MCF 10A (cell line): Measurements from ENCODE around the gene COG6. TPM values are rescaled to one million over a fixed set of nuclear protein-coding genes. Genes with fewer than 3 reads are reported as not detected.

Source experiments
- BruUV-seq: library from RNA; stranded (reverse); fragments of 400-500 nt; replicated peaks from 2 replicates; lab custom pipeline; 2021; lab: Mats Ljungman, UMichigan
- CTCF ChIA-PET: fragments of 300-600 bp; sonication (Branson Sonifier 250); formaldehyde crosslinking; extraction: SDS; loops from one replicate; lab custom pipeline; 2021; ENCODE audit warnings: antibody characterized with exemption, inconsistent platforms; lab: Yijun Ruan, JAX
- POLR2A ChIA-PET: fragments of 300-600, 350-650 bp; sonication (Branson Sonifier 250); formaldehyde crosslinking; extraction: SDS; loops from one replicate; lab custom pipeline; 2020; ENCODE audit warnings: antibody characterized with exemption, inconsistent platforms; lab: Yijun Ruan, JAX
- DNase-seq: peaks from one replicate; pipeline ENCODE4 v3.0.0-alpha.2; 2018; ENCODE audit not compliant: unreplicated experiment
- H3K27ac Mint-ChIP-seq: one replicate; pipeline ENCODE4 v1.8.0; 2022; ENCODE audit warnings: mild to moderate bottlenecking, low read depth, mixed read lengths; ENCODE audit not compliant: unreplicated experiment
- H3K27me3 Mint-ChIP-seq: one replicate; pipeline ENCODE4 v1.8.0; 2022; ENCODE audit warnings: mixed read lengths; ENCODE audit not compliant: insufficient read depth, unreplicated experiment
- H3K36me3 Mint-ChIP-seq: one replicate; pipeline ENCODE4 v1.8.0; 2022; ENCODE audit warnings: mild to moderate bottlenecking, moderate library complexity, mixed read lengths; ENCODE audit not compliant: insufficient read depth, unreplicated experiment
- H3K4me1 Mint-ChIP-seq: one replicate; pipeline ENCODE4 v1.8.0; 2022; ENCODE audit warnings: mixed read lengths; ENCODE audit not compliant: insufficient read depth, unreplicated experiment
- H3K4me3 Mint-ChIP-seq: one replicate; pipeline ENCODE4 v1.8.0; 2022; ENCODE audit warnings: mild to moderate bottlenecking, moderate library complexity, mixed read lengths; ENCODE audit not compliant: unreplicated experiment
- H3K9me3 Mint-ChIP-seq: one replicate; pipeline ENCODE4 v1.8.0; 2022; ENCODE audit warnings: mixed read lengths; ENCODE audit not compliant: unreplicated experiment
- CTCF ChIP-seq: fragments of 200-600 bp; IDR thresholded peaks from one replicate; pipeline ENCODE4 v1.8.0; 2022; ENCODE audit warnings: antibody characterized with exemption, mild to moderate bottlenecking; ENCODE audit not compliant: unreplicated experiment
- intact Hi-C: fragments of 100-400 bp; cut with micrococcal nuclease; formaldehyde crosslinking; loops from 2 replicates; pipeline ENCODE4 v1.14.1; 2022
- total RNA-seq: library from RNA; stranded (reverse); gene quantifications from 2 replicates; pipeline ENCODE4 v1.2.3, GENCODE V29; 2022

Gene COG6
- total RNA-seq, 1 experiment from 2014 or later: 28.8 TPM

GRCh38 chr13:39768962-39769361, 113.5 kb downstream of the COG6 start:
- BruUV-seq: no TSS peak
- Mint-ChIP-seq H3K4me1 (peaks cover 32% of the 10 kb centered on the region), H3K36me3 (no peaks in the 10 kb centered on the region), H3K27ac (no peak overlapping the region), H3K27me3 (no peaks in the 10 kb centered on the region), H3K4me3 (no peak overlapping the region), H3K9me3 (no peaks in the 10 kb centered on the region)
- intact Hi-C loops: loop anchor here (5.0 kb wide), 3 partner anchors 173 to 1008 kb away; no protein-coding TSS in a partner anchor
- no peak for TF ChIP-seq CTCF
- ChIA-PET CTCF (interaction anchor here (0.6 to 5.1 kb wide), 5 partner anchors 13 to 1009 kb away, joined by 3 to 42 read pairs (median 5); no protein-coding TSS in a partner anchor), POLR2A (no interaction called here)
- no peak for DNase-seq

GRCh38 chr13:39770221-39771090, 115.0 kb downstream of the COG6 start:
- intact Hi-C loops: no loop called here
- Mint-ChIP-seq H3K9me3 (no peaks in the 10 kb centered on the region), H3K36me3 (no peaks in the 10 kb centered on the region), H3K4me1 (peaks cover 29% of the 10 kb centered on the region), H3K27ac (no peak overlapping the region), H3K27me3 (no peaks in the 10 kb centered on the region), H3K4me3 (no peak overlapping the region)
- TF ChIP-seq CTCF: no peak
- POLR2A ChIA-PET: no interaction called here
- no TSS peak for BruUV-seq
- no peak for DNase-seq
- CTCF ChIA-PET: interaction anchor here (0.6 to 1.6 kb wide), 8 partner anchors 12 to 1007 kb away, joined by 3 to 7 read pairs (median 4); no protein-coding TSS in a partner anchor

- DNase-seq: no peak
- no peak for TF ChIP-seq CTCF
- Mint-ChIP-seq H3K27me3 (no peaks in the 10 kb centered on the region), H3K27ac (no peak overlapping the region), H3K4me3 (no peak overlapping the region), H3K36me3 (no peaks in the 10 kb centered on the region), H3K4me1 (peaks cover 10% of the 10 kb centered on the region), H3K9me3 (no peaks in the 10 kb centered on the region)
- intact Hi-C loops: no loop called here
- ChIA-PET CTCF (interaction anchor here (0.6 to 1.8 kb wide), 4 partner anchors 8 to 910 kb away, joined by 3 to 5 read pairs (median 3); no protein-coding TSS in a partner anchor), POLR2A (interaction anchor here (1.0 kb wide), 1 partner anchor 8 kb away, joined by 3 read pairs; no protein-coding TSS in a partner anchor)
- no TSS peak for BruUV-seq
These were observed 118.4 kb downstream of the COG6 start for GRCh38 chr13:39773833-39774232.

- CTCF ChIA-PET: interaction anchor here (1.9 kb wide), 1 partner anchor 10 kb away, joined by 8 read pairs; no protein-coding TSS in a partner anchor
- Mint-ChIP-seq H3K27me3 (no peaks in the 10 kb centered on the region), H3K4me1 (peaks cover 10% of the 10 kb centered on the region), H3K9me3 (no peaks in the 10 kb centered on the region), H3K4me3 (no peak overlapping the region), H3K36me3 (no peaks in the 10 kb centered on the region), H3K27ac (no peak overlapping the region)
- no peak for DNase-seq
- intact Hi-C loops: no loop called here
- POLR2A ChIA-PET: no interaction called here
- no TSS peak for BruUV-seq
- no peak for TF ChIP-seq CTCF
These were observed 121.0 kb downstream of the COG6 start for GRCh38 chr13:39776439-39776838.
